Astrocyte of the hippocampus (primary cell): ENCODE data around the gene KIF9.
"Not testable (repeated sequence)": the region's sequence is repeated elsewhere in the genome, so short reads cannot be mapped to it uniquely, and the experiment has no call there.

Source experiments
- DNase-seq: peaks from one replicate; pipeline ENCODE4 v3.0.0; 2011; ENCODE audit warnings: low read depth, low spot score

Gene KIF9

GRCh38 chr3:47293822-47294221, 11.2 kb upstream of the KIF9 start:
- DNase-seq: no peak

- not testable (repeated sequence) for DNase-seq
Observed at GRCh38 chr3:47291754-47292420, 9.3 kb upstream of the KIF9 start.

GRCh38 chr3:47291158-47291753, 8.7 kb upstream of the KIF9 start:
- peak; percentile 21 for DNase-seq

- DNase-seq: no peak
Observed at GRCh38 chr3:47288966-47289910, 6.6 kb upstream of the KIF9 start.

GRCh38 chr3:47283591-47284364, 1.2 kb upstream of the KIF9 start:
- peak; percentile 32 for DNase-seq

- no peak for DNase-seq
Observed at GRCh38 chr3:47283193-47283537, 566 bp upstream of the KIF9 start.

GRCh38 chr3:47280519-47280918, 2.1 kb downstream of the KIF9 start:
- no peak for DNase-seq

- DNase-seq: peak; percentile 13
Observed at GRCh38 chr3:47276558-47276957, 6.0 kb downstream of the KIF9 start.

GRCh38 chr3:47274652-47275051, 7.9 kb downstream of the KIF9 start:
- DNase-seq: no peak

GRCh38 chr3:47273564-47273963, 9.0 kb downstream of the KIF9 start:
- no peak for DNase-seq

GRCh38 chr3:47270526-47270925, 12.1 kb downstream of the KIF9 start:
- DNase-seq: no peak

- no peak for DNase-seq
Observed at GRCh38 chr3:47267490-47267824, 15.1 kb downstream of the KIF9 start.

- peak; percentile 94 for DNase-seq
Observed at GRCh38 chr3:47266709-47267489, 15.7 kb downstream of the KIF9 start.

GRCh38 chr3:47265725-47266428, 16.7 kb downstream of the KIF9 start:
- no peak for DNase-seq

- DNase-seq: no peak
Observed at GRCh38 chr3:47265008-47265407, 17.6 kb downstream of the KIF9 start.

- no peak for DNase-seq
Observed at GRCh38 chr3:47261301-47261700, 21.3 kb downstream of the KIF9 start.

- no peak for DNase-seq
Observed at GRCh38 chr3:47260605-47261004, 22.0 kb downstream of the KIF9 start.

GRCh38 chr3:47259114-47259513, 23.5 kb downstream of the KIF9 start:
- no peak for DNase-seq

- DNase-seq: not testable (repeated sequence)
Observed at GRCh38 chr3:47256331-47256730, 26.3 kb downstream of the KIF9 start.

- DNase-seq: no peak
Observed at GRCh38 chr3:47251689-47252088, 30.9 kb downstream of the KIF9 start.
